ENCODE measurements around the gene SPAG17. TPM values are rescaled to one million over a fixed set of nuclear protein-coding genes. Genes with fewer than 3 reads are reported as not detected.

SPAG17 gene
- total and polyA plus RNA-seq, 2 donors (not counting 1 experiment from before 2014, with no cell fraction given) = not detected

DNA sequence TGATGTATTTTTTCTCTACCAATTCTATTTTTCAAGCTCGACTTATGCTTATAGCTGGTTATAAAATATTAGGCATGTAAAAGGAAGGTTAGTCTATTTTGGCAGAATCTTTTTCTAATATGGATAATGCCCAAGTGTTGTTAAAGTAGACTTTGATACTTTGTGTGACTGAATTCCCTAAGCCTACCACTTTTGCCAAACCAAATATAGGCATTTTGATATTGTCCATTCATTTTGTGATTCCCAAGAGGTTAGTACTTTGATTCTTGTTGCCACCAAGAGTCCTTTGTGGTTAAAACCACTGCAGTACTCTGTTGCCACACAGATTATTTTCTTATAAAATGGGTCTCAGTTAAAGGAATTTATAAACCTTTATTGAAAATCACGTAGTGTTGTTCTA, 251.3 kb downstream of the SPAG17 start:
- no peaks in the 10 kb centered on the region for H3K9me3 ChIP-seq (ENCODE audit: control extremely low read depth in 1 of 3, control insufficient read depth in 2 of 3, insufficient read depth in 1 of 3, low read length in 2 of 3)
- peaks cover 15% of the 10 kb centered on the region in 2 donors for H3K4me1 ChIP-seq (ENCODE audit: control insufficient read depth in 2 of 2, insufficient read depth in 2 of 2, low read length in 2 of 2)
- H3K27me3 ChIP-seq (replicated peaks in 1 of 4; ENCODE audit: control extremely low read depth in 1 of 4, control insufficient read depth in 3 of 4, insufficient read depth in 4 of 4, low read length in 3 of 4) = no peaks in the 10 kb centered on the region
- TF ChIP-seq, protein P1, sequence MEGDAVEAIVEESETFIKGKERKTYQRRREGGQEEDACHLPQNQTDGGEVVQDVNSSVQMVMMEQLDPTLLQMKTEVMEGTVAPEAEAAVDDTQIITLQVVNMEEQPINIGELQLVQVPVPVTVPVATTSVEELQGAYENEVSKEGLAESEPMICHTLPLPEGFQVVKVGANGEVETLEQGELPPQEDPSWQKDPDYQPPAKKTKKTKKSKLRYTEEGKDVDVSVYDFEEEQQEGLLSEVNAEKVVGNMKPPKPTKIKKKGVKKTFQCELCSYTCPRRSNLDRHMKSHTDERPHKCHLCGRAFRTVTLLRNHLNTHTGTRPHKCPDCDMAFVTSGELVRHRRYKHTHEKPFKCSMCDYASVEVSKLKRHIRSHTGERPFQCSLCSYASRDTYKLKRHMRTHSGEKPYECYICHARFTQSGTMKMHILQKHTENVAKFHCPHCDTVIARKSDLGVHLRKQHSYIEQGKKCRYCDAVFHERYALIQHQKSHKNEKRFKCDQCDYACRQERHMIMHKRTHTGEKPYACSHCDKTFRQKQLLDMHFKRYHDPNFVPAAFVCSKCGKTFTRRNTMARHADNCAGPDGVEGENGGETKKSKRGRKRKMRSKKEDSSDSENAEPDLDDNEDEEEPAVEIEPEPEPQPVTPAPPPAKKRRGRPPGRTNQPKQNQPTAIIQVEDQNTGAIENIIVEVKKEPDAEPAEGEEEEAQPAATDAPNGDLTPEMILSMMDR (IDR thresholded peaks at IDR 0.05) = no peak
- no peak for TF ChIP-seq EZH2 (IDR thresholded peaks at IDR 0.05; ENCODE audit: borderline replicate concordance, insufficient read depth, low read depth, low read length, poor library complexity, severe bottlenecking)
- H3K9ac ChIP-seq (ENCODE audit: low read length) = no peak overlapping the region
- Mint-ChIP-seq H3K4me1 (peaks cover 35% of the 10 kb centered on the region), H3K9me3 (ENCODE audit: insufficient read depth) (no peaks in the 10 kb centered on the region), H3K4me3 (no peak overlapping the region), H3K27me3 (no peaks in the 10 kb centered on the region), H3K27ac (no peak overlapping the region)
- H3K79me2 ChIP-seq (ENCODE audit: control insufficient read depth, insufficient read depth, low read length) = peaks cover 50% of the 10 kb centered on the region
- intact Hi-C loops (cut with micrococcal nuclease) = no loop called here
- H2AFZ ChIP-seq (ENCODE audit: insufficient read depth, low read depth, low read length, poor library complexity, severe bottlenecking) = no peak overlapping the region
- ChIA-PET POLR2A (no interaction called here), CTCF (interaction anchor here (1.4 kb wide), 1 partner anchor 9 kb away, joined by 4 read pairs; no protein-coding TSS in a partner anchor)
- H3K4me2 ChIP-seq (replicated peaks; ENCODE audit: low read depth, low read length, poor library complexity, severe bottlenecking) = no peak overlapping the region
- no peak overlapping the region for H3K4me3 ChIP-seq (ENCODE audit: control extremely low read depth in 1 of 5, extremely low read depth in 1 of 5, insufficient read depth in 1 of 5, low read depth in 2 of 5, low read length in 4 of 5)
- H4K20me1 ChIP-seq (ENCODE audit: control insufficient read depth, insufficient read depth, low read length, poor library complexity, severe bottlenecking) = peaks cover 9% of the 10 kb centered on the region
- no peak for ATAC-seq (ENCODE audit: low read depth)
- WGBS (ENCODE audit: insufficient coverage) = no CpG with 5 or more reads among the region's 2 CpGs
- H3K36me3 ChIP-seq (replicated peaks in 1 of 2; ENCODE audit: control extremely low read depth in 1 of 2, control insufficient read depth in 1 of 2, extremely low read depth in 1 of 2, insufficient read depth in 2 of 2, low read length in 1 of 2) = peaks cover 10 to 31% of the 10 kb centered on the region in 2 experiments
- no peak overlapping the region for H3K27ac ChIP-seq (ENCODE audit: low read length in 2 of 2)
- DNase-seq = no peak

DNA sequence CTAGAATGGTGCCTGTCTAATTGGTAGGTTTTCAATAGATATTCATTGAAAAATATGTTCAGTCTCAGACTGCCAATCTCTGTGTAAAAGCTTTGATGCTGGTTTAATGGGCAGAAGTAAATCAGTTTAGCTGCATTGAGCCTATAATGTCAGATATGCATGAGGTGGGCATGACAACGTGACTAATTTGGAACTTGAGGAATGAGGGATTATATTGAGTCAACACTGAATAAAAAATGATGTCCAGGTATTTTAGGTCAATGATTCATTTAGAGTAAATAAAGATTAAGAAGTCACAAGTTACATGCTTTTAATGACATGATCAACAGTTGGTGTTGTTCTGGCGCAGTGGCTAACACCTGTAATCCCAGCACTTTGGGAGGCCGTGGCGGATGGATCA, 252.5 kb downstream of the SPAG17 start:
- Histone ChIP-seq H3K79me2 (ENCODE audit: control insufficient read depth, insufficient read depth, low read length) (peaks cover 62% of the 10 kb centered on the region), H3K4me2 (replicated peaks; ENCODE audit: low read depth, low read length, poor library complexity, severe bottlenecking) (no peak overlapping the region), H4K20me1 (ENCODE audit: control insufficient read depth, insufficient read depth, low read length, poor library complexity, severe bottlenecking) (peaks cover 14% of the 10 kb centered on the region), H3K4me1 (ENCODE audit: control insufficient read depth in 2 of 2, insufficient read depth in 2 of 2, low read length in 2 of 2) (peaks cover 22 to 23% of the 10 kb centered on the region in 2 donors), H3K36me3 (replicated peaks in 1 of 2; ENCODE audit: control extremely low read depth in 1 of 2, control insufficient read depth in 1 of 2, extremely low read depth in 1 of 2, insufficient read depth in 2 of 2, low read length in 1 of 2) (peaks cover 7 to 19% of the 10 kb centered on the region in 2 experiments), H3K4me3 (ENCODE audit: control extremely low read depth in 1 of 5, extremely low read depth in 1 of 5, insufficient read depth in 1 of 5, low read depth in 2 of 5, low read length in 4 of 5) (no peak overlapping the region), H3K9me3 (ENCODE audit: control extremely low read depth in 1 of 3, control insufficient read depth in 2 of 3, insufficient read depth in 1 of 3, low read length in 2 of 3) (no peaks in the 10 kb centered on the region), H3K9ac (ENCODE audit: low read length) (no peak overlapping the region), H2AFZ (ENCODE audit: insufficient read depth, low read depth, low read length, poor library complexity, severe bottlenecking) (no peak overlapping the region), H3K27me3 (replicated peaks in 1 of 4; ENCODE audit: control extremely low read depth in 1 of 4, control insufficient read depth in 3 of 4, insufficient read depth in 4 of 4, low read length in 3 of 4) (no peaks in the 10 kb centered on the region), H3K27ac (ENCODE audit: low read length in 2 of 2) (no peak overlapping the region)
- DNase-seq (no peak), ATAC-seq (ENCODE audit: low read depth) (no peak)
- Mint-ChIP-seq H3K9me3 (ENCODE audit: insufficient read depth) (no peaks in the 10 kb centered on the region), H3K27ac (no peak overlapping the region), H3K4me1 (peaks cover 43% of the 10 kb centered on the region), H3K27me3 (no peaks in the 10 kb centered on the region), H3K4me3 (no peak overlapping the region)
- POLR2A ChIA-PET = no interaction called here
- intact Hi-C loops (cut with micrococcal nuclease) = no loop called here
- CTCF ChIA-PET = interaction anchor here (1.4 kb wide), 1 partner anchor 10 kb away, joined by 4 read pairs; no protein-coding TSS in a partner anchor
- 100% methylated on average over 1 of the region's 4 CpGs for WGBS (ENCODE audit: insufficient coverage)
- no peak for TF ChIP-seq EZH2 (IDR thresholded peaks at IDR 0.05; ENCODE audit: borderline replicate concordance, insufficient read depth, low read depth, low read length, poor library complexity, severe bottlenecking)
- TF ChIP-seq, protein P1 (IDR thresholded peaks at IDR 0.05) = no peak

Data from B cell (primary cell).